ENCODE results near the gene PLPP1.
"Not testable (repeated sequence)": the region's sequence is repeated elsewhere in the genome, so short reads cannot be mapped to it uniquely, and the experiment has no call there.

PLPP1 gene

GRCh38 chr5:55546947-55547346, 12.2 kb upstream of the PLPP1 start:
- DNase-seq (ENCODE audit: low read depth, low spot score): no peak

DNA sequence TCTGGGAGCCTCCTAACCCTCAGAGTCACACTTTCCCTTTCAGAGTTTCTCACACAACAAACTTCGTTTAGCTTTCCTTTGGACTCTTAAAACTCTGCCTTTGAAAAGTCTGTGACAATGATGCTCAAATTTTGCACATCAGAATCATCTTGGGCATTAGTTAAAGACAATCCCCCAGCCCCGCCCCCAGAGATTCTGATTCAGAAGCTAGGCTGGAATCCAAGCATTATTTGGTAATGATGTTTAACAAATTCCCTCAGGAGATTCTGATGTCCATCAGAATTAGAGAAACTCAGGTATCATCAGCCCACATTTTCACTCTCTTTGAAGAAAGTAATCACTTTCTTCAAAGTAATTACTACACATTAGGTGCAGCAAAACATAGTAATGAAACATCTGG, 9.6 kb upstream of the PLPP1 start:
- no peak for DNase-seq (ENCODE audit: low read depth, low spot score)

- no peak for DNase-seq (ENCODE audit: low read depth, low spot score)
Measured at GRCh38 chr5:55541056-55541635, 6.4 kb upstream of the PLPP1 start.

- no peak for DNase-seq (ENCODE audit: low read depth, low spot score)
Measured at GRCh38 chr5:55540525-55540924, 5.8 kb upstream of the PLPP1 start.

- DNase-seq (ENCODE audit: low read depth, low spot score): no peak
Measured at GRCh38 chr5:55540024-55540423, 5.3 kb upstream of the PLPP1 start.

DNA sequence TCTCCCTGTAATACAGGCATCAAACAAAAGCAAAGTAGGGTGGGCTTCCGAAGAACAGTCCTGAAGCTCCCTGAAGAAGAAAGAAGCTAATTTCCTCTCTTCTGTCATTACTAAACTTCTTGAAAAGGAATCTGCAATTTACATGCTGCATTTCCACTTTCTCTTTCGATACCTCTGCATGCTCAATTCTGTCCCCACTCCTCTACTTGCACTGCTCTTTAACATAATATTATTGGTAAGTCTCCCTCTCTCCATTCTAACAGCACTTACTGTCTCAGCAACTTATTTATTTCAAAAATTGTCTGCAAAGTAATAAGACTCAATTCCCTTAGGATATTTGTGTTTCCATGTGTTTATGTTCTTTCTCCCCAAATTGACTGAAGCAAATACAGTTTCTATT, 3.9 kb upstream of the PLPP1 start:
- no peak for DNase-seq (ENCODE audit: low read depth, low spot score)

DNA sequence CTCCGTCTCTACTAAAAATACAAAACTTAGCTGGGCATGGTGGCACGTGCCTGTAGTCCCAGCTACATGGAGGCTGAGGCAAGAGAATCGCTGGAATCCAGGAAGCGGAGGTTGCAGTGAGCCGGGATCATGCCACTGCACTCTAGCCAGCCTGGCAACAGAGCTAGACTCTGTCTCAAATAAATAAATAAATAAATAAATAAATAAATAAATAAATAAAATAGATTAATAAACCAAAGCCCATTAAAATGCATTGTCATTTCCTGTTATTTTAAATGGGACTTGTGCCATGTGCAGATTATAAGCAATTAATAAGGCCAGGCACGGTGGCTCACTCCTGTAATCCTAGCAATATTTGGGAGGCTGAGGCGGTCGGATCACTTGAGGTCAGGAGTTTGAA, 2.6 kb upstream of the PLPP1 start:
- DNase-seq (ENCODE audit: low read depth, low spot score): not testable (repeated sequence)

DNA sequence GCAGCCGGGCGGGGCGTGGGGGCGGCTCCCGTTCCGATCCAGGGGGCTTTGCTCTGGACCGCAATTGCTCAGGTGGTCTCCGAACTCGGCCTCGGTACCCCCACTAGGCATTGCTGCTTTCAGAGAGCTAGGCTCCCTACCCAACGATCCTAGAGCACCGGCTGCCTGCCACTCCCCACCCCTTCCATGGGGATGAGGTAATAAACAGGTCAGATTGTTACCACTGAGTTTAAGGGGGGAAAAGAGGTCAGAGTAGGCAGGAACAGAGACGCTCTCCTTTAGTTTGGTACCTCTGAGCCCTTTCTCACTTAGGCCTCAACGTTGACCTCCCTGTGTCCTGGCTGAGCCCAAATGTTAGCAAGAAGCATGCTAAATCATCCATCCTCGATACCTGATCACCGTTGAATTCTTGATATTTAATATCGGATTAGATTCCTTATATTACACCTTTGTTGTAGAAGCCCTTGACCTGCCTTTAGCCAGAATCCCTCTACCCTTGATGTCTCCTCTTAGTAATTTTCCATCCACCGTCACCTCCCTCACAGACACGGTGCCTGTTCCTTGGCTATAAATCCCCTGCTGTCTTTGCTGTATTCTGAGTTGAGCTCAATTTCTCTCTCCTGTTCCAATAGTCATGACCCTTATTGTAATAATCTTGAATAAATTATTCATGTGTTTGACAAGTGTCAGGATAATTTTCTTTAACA, 588 bp upstream of the PLPP1 start:
- peak; percentile 21 for DNase-seq (ENCODE audit: low read depth, low spot score)

- no peak for DNase-seq (ENCODE audit: low read depth, low spot score)
Measured at GRCh38 chr5:55533521-55534435, 986 bp downstream of the PLPP1 start.

DNA sequence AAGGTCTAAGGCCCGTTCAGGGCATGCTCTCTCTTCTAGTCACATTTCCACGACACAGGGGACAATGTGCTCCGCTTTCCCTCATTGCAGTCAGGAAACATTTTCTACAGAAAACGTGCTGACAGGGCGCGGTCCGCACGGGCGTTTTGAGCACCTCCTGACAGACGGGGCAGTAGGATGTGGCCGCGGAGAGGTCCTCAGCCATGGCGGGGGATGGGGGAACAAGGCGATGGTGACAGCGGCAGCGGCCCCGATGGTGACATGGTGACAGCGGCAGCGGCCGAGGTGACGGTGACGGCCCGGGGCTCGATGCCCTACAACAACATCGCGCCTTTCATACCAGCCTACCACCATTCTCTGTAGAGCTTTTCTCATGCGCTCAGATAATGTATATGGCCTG, 4.1 kb downstream of the PLPP1 start:
- no peak for DNase-seq (ENCODE audit: low read depth, low spot score)

GRCh38 chr5:55524816-55525215, 9.9 kb downstream of the PLPP1 start:
- DNase-seq (ENCODE audit: low read depth, low spot score): no peak

- DNase-seq (ENCODE audit: low read depth, low spot score): no peak
Measured at GRCh38 chr5:55523293-55523692, 11.5 kb downstream of the PLPP1 start.

DNA sequence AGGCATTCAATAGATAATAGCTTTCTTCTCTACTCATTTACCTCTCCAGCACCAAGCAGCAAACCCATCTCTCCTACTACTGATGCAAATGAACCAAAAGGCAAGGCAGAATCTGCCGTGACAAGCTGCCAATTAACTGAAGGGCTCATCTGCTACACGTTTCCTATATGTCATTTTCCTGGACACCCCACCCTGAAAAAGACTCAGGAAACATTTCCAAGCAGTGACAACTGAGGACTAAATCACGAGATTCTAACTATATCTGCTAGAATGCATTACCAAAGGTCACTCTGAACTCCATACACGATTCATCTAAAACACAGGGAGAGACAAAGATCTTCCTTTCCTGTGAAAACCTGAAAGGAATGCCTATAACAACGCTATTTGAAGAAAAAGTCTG, 12.9 kb downstream of the PLPP1 start:
- no peak for DNase-seq (ENCODE audit: low read depth, low spot score)

DNA sequence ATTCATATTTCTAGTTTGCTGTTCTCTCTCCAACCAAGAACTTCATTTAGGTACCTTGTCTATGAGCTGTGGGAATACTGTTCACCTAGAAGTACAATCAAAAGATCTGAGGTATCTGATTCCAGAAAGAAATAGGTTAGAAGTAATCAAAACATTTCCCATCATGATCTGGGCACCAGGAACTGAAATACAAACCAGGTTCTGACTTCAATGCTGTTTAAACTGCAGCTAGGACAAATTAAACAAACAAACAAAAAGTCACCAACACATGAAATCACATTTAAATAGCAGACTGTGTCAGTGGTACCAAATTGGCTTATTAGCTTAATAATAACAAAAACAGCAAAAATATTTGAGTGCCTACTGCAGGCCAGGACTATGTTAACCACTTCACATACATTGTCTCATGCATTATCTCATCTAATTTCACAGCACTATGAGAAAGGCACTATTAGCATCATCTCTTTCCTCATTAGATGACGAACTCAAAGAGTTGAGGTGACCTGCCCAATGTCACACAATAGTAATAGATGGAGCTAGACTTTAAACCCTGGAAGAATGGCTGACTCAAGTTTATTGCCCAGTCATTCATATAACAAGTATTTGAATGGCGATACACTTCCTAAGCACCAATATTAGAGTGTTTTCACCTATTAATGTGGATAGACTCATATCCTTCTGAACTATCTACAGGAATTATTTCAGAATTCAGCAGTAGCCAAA, 14.5 kb downstream of the PLPP1 start:
- no peak for DNase-seq (ENCODE audit: low read depth, low spot score)

GRCh38 chr5:55518831-55519390, 15.9 kb downstream of the PLPP1 start:
- DNase-seq (ENCODE audit: low read depth, low spot score): no peak

- no peak for DNase-seq (ENCODE audit: low read depth, low spot score)
Measured at GRCh38 chr5:55517804-55518203, 17.0 kb downstream of the PLPP1 start.

GRCh38 chr5:55511010-55511409, 23.8 kb downstream of the PLPP1 start:
- no peak for DNase-seq (ENCODE audit: low read depth, low spot score)

DNA sequence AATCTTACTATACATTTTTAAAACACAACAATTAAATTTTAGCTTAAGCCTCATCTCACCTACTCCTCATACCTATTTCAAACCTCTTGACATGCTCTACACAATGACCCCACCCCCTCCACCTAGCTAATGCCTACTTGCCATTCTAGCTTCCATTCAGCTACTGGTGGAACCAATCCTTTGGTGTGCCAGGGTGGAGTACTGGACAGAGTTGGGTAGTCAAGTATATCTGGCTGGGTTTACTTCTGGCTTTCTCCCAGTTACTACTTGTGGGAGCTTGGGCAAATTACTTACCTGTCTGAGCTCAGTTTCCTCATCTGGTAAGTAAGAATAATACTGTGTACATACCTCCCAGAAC, 24.3 kb downstream of the PLPP1 start:
- no peak for DNase-seq (ENCODE audit: low read depth, low spot score)

GRCh38 chr5:55509796-55510522, 24.8 kb downstream of the PLPP1 start:
- no peak for DNase-seq (ENCODE audit: low read depth, low spot score)

DNA sequence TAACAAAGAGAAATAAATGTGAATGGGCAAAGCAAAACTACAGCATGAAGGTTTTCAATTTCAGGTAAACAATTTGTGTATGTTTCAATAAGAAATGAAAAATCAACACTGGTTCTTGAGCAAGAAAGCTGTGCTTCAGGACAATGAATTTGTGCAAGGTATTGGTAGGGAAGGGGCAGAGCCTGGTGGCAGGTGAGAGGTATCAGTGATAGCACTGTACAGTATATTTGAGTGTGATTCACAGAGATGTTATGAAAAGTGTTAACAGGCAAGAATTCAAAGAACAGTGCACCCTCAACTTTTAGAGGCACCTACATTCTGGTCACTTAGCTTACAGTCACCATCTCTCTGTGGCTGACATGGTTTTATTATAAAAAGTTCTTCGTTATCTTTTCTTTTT, 25.7 kb downstream of the PLPP1 start:
- no peak for DNase-seq (ENCODE audit: low read depth, low spot score)

GRCh38 chr5:55507574-55507973, 27.2 kb downstream of the PLPP1 start:
- DNase-seq (ENCODE audit: low read depth, low spot score): no peak
